Measurements from ENCODE around the gene MYT1.

- TF ChIP-seq CTCF (IDR thresholded peaks at IDR 0.05) (no peak), ZFX (IDR thresholded peaks at IDR 0.05; ENCODE audit: borderline replicate concordance) (no peak)
Observed at GRCh38 chr20:64159711-64160110, 4.5 kb upstream of the MYT1 start.

Data from 22Rv1 (cell line).